HG02970 (cell line): ENCODE data around the gene EEF2K.
"Not testable (repeated sequence)": the region's sequence is repeated elsewhere in the genome, so short reads cannot be mapped to it uniquely, and the experiment has no call there.

Experiments used
- ATAC-seq: cut with Tn5 transposase; IDR thresholded peaks from one replicate; pipeline ENCODE4 v1.9.1; 2021; ENCODE audit warnings: mild to moderate bottlenecking, moderate library complexity, moderate number of reproducible peaks; ENCODE audit not compliant: unreplicated experiment, low FRiP score

Gene EEF2K

DNA sequence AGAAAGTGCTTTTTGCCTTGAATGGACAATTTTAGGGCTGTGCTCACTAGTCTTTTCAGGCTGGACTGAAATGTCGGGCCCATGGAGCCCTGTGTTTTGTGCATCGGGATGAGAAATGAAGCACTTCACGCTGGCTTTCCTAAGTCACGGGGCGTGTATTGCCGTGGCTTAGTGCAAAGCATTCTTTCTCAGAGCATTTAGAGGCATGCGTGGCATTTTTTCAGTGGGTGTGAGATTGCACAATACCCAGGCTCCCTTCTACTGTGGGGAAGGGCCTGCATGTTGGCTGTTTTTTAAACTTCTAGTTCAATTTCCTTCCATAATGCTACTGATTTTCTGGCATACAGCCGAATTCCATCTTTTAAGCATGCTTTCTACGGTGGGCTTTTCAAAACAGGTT is 78.6 kb downstream of the EEF2K start:
- ATAC-seq = no peak

DNA sequence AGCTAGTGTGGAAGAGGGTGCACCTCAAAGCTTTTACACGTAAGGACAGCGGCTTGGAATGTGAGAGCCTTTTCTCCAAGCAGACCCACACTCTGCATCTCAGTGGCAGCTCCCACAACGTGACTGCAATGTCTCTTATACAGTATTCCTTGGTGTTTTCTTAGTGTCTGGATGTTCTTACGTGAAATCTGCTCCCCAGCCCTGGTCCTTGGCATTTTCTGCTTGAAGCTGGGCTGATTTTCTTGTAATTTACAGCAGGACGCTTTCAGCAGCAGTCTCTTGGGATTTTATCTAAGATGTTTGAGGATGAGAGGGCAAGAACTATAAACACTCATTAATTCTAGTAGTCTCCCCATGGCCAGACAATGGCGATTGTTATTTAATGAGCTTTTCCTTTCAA is 79.0 kb downstream of the EEF2K start:
- no peak for ATAC-seq

DNA sequence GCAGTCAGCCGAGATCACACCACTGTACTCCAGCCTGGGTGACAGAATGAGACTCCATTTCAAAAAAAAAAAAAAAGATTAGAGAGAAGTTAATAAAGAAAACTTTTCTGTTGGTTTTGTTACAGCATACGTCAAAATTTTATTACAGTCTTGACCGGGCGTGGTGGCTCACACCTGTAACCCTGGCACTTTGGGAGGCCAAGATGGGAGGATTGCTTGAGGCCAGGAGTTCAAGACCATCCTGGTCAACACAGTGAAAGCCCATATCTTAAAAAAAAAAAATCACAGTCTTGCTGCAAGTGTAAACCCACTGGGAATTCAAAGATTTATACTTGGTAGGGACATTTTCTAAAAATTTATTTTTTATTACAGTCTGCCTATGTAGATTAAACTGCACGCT is 84.9 kb downstream of the EEF2K start:
- ATAC-seq = no peak

DNA sequence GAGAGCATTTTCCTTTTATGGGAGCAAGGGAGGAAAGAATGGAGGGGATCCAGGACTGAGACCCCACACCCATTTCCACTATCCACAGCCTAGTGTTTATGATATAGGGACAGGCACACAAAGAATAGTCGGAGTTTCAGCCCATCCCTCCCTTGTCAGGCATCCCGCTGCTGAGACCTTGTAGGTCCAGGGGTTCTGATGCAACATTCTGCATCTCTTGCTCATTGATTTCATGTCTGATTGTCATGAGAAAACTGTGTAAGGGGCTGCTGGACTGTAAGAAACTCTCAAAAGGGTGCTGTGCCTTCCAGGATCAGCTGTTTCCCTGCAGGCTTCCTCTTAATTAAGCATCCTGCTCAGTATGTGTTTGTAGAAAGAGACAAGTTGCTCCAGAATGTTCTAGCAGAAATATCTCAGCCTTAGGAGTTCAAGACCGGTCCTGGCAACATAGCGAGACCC is 85.8 kb downstream of the EEF2K start:
- ATAC-seq = no peak

DNA sequence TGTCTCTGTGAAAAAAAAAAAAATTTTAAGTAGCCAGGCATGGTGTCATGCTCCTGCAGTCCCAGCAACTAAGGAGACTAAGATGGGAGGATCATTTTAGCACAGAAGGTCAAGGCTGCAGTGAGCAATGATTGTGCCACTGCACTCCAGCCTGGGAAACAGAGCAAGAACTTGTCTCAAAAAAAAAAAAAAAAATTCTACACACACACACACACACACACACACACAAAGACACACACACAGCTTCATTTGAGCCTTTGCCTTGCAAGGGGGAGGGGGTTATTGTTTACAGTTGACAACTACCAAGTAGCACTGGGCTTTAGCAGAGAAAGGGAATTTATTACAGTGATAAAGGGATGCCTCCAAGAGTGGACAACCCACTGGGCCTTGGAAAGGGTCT is 86.2 kb downstream of the EEF2K start:
- ATAC-seq = no peak

DNA sequence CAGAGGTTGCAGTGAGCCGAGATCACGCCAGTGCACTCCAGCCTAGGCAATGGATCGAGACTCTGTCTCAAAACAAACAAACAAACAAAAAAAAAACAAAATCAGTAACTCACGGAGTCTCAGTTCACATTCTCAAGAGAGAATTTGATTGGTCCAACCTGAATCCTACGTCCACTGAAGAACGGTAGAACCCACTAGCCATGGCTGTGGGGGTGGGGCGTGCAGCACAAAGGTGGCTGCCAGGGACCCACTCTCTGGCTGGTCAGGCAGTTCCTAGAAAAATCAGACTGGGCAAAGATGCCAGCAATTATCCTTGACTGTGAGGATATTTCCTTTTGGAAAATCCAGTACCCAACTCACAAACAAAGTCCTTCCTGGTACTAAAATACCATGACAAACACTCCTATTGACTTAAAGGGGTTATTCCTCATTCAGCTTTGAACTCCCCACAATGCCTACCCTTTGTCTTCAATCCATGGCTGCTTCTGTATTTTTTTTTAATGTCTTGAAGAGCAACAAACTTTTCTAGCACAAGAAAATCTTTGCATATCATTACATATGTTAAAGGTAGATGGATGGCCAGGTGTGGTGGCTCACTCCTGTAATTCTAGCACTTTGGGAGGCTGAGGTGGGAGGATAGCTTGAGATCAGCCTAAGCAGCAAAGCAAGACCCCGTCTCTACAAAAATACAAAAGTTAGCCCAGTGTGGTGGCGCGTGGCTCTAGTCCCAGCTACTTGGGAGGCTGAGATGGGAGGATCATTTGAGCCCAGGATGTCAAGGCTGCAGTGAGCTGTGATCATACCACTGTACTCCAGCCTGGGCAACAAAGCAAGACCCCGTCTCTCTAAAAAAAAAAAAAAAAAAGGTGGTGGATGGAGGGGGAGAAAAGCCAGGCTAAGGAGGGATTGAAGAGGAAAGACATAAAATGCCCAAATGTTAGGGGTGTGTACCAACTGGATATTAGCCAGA is 87.3 kb downstream of the EEF2K start:
- no peak for ATAC-seq

DNA sequence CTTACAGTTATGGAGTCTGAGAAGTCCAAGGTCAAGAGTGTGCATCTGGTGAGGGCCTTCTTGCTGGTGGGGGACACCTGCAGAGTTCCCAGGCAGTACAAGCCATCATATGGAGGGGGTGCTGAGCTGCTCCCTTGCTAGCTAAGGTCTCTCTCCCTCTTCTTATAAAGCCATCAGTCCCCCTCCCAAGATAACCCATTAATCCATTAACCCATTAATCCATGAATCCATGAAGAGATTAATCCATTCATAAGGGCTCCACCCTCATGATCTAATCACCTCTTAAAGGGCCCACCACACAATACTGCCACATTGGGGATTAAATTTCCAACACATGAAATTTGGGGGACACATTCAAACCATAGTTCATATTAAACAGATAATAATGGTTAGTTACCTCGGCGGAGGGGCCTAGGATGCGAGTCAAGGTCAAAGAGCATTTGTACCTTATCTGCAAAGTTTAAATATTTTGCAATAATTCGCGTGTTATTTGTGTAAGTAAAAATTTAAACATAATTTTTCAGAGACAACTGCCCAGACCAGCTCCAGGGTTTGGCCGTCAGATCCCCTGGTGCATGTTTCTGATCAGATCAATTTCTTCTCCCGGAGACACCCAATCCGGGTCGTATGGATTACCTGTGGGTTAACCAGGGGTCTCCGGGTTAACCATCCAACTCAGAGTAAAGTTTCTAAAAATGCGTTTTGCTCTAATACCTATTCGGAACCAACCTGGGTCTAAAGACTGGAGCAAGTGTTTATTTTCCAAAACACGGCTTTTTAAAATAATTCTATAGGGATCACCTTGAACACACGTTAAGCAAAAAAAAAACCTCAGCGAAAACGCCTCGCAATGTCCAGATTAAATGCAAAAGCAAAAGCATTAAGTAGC is 90.4 kb downstream of the EEF2K start:
- ATAC-seq = no peak

DNA sequence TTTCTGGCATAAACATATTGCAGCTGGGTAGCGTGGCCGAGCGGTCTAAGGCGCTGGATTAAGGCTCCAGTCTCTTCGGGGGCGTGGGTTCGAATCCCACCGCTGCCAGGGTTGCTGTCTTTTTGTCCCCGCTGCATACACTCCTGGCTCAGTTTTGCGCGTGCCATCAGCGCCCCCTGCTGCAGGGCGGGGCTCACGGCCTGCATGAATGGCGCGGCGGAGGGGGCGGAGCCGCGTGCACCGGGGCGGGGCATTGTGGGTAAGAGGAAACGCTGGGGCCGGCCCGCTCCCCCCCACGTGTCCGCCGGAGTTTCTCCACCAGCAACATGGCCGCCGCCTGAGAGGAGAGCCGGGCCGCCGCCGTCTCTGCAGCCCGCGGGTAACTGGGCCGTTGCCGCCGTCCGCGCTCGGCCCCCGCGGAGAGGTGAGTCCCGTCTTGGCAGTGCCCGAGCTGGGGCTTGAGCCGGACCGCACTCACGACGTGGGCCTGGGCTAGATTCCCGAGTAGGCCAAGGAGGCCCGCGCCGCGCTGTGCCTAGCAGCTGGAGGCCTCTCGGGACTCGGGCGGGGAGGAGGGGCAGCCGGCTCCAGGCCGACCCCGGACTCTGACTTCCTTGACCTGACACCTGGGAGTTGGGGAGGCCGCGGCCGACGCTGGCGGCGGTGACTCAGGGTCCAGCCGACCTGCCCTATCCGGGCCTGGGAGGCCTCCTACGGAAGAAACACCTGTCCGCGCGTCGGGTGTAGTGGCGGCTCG is 91.2 kb downstream of the EEF2K start, which contains the start of gene POLR3E:
Gene POLR3E, plus strand, starts transcription at position 296 of the 757 bp plus-strand sequence. CDS start 5,560 bp downstream, outside the sequence.
- ATAC-seq = peak; percentile 86

DNA sequence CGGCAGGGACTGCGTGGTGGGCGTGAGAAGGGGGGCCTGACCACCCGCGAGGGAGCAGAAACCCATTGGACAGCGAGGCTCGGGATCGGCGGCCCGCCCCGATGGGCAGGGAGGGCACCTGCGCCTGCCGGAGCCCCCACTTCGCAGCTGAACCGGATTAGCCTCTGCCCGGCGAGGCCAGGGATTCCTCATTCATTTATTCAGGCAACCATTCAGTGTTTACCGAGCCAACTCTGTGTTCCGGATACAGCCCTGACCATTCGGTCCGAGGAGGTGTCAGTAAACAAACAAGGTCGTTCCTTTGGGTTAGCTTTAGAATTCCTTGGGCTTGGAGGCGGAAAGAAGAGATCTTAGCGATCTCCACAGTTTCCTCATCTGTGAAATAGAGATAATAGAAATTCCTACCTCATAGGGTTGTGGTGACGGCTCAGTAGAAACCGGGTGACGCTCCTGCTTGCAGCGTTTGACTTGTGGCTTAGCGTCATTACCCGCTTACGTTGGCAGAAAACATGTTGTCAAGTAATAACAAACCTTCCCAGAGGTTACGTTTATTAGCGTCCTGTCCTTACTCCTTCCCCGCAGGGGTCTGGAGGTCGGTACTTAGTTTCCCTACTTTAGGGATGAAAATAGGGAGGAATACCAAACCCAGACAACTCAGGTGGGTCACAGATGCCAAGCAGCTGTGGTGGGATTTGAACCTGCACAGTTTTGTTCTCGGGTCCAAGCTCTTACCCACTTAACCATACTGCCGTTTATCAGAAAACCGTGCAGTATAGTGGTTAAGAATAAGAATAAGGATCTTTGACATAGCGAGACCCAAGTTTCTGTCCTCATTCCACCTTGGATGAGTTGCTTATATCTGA is 92.0 kb downstream of the EEF2K start:
- ATAC-seq = peak; percentile 26

DNA sequence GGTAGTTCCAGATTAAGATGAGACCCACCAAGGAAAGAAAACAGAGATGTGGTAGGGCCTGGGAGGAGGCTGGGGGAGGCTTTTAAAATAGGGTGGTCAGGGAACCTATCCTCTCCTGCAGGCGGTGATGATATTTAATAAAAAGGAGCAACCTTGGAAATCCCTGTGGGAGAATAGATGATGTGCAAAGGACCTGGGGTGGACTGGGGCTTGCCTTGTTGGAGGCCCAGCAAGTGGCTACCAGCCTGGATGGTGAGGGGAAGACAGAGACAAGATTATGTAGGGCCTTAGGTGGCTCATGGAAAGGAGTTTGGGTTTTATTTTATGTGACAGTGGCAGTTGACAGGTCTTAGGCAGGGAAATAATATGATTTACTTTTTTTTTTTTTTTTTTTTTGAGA is 93.0 kb downstream of the EEF2K start:
- no peak for ATAC-seq

DNA sequence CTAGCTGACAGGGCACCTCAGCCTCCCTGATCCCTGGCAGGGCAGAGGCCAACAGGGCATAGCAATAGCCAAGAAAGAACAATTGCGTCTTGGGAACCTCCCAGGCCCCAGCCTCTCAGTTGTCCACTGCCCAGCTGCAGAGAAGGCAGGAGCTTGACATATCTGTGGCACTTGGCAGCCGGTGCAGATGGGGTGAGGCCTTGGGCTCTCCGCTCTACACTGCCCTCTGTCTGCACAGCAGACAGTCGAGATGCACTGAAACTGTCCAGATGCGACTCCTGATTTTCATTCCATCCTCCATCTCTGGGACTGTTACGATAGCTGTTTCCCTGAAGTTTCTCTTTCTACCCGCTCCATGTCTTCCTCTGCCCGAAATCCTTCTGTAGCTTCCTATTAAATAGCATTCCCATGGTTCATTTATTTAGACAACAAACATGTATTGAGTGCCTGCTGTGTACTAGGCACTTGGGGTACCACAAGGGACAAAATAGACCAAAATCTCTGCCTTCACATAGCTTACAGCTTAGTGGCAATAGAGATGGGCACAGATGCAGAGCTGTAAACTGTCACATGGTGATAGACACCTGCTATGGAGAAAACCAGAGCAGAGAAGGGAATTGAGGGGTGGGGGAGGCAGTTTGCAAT is 94.5 kb downstream of the EEF2K start:
- ATAC-seq = no peak

DNA sequence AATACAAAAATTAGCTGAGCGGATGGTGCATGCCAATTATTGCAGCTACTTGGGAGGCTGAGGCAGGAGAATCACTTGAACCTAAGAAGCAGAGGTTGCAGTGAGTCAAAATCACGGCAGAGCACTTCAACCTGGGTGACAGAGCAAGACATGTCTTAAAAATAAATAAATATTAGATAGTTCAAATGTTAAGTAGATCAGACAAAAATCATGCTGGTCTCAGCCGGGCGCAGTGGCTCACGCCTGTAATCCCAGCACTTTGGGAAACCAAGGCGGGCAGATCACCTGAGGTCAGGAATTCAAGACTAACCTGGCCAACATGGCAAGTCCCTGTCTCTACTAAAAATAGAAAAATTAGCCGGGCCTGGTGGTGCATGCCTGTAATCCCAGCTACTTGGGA is 95.3 kb downstream of the EEF2K start:
- not testable (repeated sequence) for ATAC-seq

DNA sequence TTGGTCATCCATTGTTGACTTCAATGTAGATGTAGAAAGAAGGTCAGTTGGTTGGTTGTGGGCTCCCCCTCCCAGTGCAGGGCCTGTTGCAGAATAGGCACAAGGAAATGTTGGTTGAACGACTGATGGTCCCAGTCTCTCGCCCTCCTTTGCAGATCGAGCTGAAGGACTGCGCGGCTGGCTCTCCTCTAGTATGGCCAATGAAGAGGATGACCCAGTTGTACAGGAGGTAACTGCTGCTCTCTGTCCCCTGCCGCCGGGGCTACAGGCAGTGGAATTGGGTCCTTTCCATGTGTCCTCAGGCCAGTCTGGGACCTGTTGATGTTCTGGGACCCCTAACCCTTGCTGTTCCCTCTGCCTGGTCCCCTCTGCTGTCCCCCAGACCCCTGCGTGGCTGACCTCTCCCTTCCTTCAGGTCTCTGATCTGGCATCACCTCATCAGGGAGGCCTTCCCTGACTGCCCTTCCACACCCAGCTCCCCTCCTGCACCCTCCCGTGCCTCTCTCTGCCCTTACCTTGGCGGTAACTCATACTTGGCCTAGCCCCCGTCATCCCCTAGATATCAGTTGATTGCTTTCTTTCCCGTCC is 96.8 kb downstream of the EEF2K start:
- no peak for ATAC-seq

DNA sequence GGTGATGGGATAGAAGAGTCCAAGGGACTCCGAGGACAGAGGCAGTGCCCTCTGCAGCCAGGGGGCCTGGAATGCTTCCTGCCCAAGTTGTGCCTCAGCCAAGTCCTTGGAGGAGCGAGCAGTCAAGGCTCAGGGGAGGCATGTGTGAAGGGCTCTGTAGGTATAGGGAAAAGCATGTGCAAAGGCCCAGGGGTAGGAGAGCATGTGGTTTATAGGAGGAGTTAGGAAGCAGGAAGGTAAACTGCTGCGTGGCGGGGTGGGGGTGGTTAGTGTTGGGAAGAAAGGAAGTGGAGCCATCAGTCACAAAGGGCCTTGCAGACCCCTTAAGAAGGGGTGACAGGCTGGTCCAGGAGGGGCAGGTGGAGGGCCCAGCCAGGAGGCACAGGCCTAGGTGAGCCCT is 98.3 kb downstream of the EEF2K start:
- ATAC-seq = no peak

DNA sequence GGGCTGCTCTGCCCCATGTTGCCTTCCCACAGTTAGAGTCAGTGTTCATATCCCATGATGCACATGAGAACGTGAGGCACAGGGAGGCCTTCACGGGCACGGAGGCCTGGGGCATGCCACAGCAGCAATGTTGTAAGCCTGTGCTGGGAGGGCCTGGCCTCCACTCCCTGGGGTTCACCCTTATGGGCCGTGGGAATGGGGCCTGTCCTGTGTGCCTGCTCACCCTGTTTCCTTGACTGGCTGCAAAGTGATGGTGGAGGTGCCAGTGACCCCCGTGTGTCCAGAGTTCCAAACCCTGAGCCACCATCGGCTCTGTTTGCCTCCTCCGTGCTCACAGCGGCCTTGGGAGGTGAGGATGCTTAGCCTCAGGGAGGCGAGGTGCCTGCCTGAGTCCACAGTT is 100.7 kb downstream of the EEF2K start:
- ATAC-seq = no peak

DNA sequence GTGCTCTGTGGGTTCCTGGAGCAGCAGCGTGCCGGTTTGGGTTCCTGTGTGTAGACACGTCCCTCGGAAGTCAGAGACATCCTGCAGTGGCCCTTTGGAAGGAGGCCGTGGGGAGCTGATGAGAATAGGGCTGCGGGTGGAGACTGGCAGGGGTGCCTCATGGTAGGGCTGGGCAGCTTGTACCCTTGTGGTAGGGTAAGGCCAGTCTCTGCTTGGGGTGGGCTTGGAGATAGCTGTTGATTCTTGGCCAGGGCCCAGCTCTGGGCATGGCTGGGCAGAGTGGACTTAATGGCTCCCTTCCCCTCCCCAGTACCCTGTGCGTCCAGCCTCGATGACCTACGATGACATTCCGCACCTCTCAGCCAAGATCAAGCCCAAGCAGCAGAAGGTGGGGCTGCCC is 101.8 kb downstream of the EEF2K start:
- ATAC-seq = no peak

DNA sequence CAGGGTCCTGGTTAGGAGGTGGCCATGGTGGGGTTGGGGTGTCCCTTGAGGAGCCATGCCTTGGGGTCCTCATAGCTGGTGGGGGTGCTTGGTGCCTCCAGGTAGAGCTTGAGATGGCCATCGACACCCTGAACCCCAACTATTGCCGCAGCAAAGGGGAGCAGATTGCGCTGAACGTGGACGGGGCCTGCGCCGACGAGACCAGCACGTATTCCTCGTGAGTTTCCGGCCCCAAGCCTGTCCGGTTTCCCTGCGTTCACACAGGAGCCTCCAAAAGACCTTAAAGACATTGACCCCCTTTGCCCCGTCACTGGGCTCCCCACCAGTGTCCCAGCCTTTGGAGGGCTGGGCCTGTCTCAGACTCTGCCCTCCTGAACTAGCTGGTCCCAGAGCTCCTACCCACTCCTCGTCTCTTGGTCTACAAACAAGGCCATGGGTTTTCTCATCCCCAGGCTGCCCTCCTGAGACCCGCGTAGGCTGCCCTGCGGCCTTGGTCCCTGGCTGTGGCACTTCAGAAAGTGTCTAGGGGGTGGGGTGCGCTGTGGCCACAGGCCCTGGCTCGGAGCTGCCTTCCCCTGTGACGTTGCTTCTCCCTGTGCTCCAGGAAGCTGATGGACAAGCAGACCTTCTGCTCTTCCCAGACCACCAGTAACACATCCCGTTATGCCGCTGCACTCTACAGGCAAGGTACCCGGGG is 102.9 kb downstream of the EEF2K start:
- no peak for ATAC-seq

DNA sequence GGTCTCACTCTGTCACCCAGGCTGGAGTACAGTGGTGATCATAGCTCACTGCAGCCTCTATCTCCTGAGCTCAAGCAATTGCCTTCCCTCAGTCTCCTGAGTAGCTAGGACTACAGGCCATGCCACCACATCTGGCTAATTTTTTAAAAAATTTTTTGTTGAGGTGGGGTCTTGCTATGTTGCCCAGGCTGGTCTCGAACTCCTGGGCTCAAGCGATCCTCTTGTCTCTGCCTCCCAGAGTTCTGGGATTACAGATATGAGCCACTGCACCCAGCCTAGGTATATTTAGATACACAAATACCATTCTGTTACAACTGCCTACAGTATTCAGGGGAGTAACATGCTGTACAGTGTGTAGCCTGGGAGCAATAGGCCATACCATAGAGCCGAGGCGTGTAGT is 105.4 kb downstream of the EEF2K start:
- no peak for ATAC-seq
